ENCODE measurements around the gene RAB15. TPM values are rescaled to one million over a fixed set of nuclear protein-coding genes. Genes with fewer than 3 reads are reported as not detected.

Gene RAB15
- total RNA-seq, 1 experiment from 2014 or later, result 3.3 TPM

DNA sequence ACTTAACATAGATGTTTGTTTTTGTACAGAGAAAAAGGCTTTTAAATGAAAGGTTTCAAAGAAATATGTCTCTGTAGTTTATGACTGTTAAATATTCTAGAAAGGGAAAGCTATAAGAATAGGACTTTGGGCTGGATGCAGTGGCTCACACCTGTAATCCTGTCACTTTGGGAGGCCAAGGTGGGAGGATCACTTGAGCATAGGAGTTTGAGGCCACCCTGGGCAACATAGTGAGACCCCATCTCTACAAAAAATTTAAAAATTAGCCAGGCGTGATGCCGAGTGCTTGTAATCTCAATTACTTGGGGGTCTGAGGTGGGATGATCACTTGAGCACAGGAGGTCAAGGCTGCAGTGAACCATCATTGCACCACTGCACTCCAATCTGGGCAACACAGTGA lies 41.0 kb downstream of the RAB15 start (continued):
- no peak for TF ChIP-seq YY1 (IDR thresholded peaks at IDR 0.05; ENCODE audit: extremely low read depth, insufficient replicate concordance, low read depth, low read length)
- no peak for TF ChIP-seq EZH2 (IDR thresholded peaks at IDR 0.05)
- TF ChIP-seq, protein P1, sequence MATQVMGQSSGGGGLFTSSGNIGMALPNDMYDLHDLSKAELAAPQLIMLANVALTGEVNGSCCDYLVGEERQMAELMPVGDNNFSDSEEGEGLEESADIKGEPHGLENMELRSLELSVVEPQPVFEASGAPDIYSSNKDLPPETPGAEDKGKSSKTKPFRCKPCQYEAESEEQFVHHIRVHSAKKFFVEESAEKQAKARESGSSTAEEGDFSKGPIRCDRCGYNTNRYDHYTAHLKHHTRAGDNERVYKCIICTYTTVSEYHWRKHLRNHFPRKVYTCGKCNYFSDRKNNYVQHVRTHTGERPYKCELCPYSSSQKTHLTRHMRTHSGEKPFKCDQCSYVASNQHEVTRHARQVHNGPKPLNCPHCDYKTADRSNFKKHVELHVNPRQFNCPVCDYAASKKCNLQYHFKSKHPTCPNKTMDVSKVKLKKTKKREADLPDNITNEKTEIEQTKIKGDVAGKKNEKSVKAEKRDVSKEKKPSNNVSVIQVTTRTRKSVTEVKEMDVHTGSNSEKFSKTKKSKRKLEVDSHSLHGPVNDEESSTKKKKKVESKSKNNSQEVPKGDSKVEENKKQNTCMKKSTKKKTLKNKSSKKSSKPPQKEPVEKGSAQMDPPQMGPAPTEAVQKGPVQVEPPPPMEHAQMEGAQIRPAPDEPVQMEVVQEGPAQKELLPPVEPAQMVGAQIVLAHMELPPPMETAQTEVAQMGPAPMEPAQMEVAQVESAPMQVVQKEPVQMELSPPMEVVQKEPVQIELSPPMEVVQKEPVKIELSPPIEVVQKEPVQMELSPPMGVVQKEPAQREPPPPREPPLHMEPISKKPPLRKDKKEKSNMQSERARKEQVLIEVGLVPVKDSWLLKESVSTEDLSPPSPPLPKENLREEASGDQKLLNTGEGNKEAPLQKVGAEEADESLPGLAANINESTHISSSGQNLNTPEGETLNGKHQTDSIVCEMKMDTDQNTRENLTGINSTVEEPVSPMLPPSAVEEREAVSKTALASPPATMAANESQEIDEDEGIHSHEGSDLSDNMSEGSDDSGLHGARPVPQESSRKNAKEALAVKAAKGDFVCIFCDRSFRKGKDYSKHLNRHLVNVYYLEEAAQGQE (IDR thresholded peaks at IDR 0.05; ENCODE audit: low read depth), result no peak
- TF ChIP-seq, protein P2, sequence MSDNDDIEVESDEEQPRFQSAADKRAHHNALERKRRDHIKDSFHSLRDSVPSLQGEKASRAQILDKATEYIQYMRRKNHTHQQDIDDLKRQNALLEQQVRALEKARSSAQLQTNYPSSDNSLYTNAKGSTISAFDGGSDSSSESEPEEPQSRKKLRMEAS (IDR thresholded peaks at IDR 0.05), result no peak

DNA sequence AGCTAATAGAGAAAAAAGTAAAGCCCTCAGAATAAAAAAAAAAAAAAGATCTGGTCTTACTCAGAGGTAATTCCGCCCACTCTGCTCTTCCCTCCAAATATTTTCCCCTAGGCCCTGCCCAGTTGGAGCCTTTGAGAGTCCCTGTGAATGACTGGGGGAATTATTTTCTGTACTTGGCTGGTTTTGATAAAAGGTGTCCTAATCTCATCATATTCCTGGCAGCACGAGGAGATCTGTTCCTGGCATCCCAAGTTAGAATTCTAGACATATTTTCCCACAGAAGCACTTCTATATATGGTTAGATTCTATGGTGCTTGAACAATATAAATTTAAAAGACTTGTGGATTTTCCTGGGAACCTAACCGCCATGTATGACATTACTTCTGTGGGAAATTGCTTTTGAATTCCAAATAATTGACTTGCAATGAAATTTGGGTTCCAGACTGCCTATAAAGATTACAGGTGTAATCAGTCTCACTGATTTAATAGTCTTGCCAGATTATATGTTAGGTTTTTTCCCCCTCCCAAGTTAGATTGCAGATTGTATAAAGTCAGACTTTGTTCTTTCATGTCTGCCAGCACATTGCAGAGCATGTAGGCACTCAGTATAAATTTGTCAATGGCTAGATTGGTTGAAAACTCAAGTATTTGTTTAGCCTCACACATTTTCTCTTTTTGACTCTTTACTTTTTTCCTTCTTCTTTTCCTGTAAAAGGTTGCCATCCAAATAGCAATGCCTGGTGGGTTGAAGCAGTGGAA lies 41.9 kb downstream of the RAB15 start:
- ChIA-PET POLR2A (no interaction called here), RAD21 (ENCODE audit: low non-redundant PET in 1 of 2, low total read pairs in 2 of 2, uncharacterized antibody in 2 of 2, unreplicated experiment in 2 of 2) (no interaction called here), CTCF (no interaction called here)
- H3K4me2 ChIP-seq (ENCODE audit: low read length), result no peak overlapping the region
- no peak overlapping the region for H3K4me3 ChIP-seq (replicated peaks in 1 of 2; ENCODE audit: low read depth in 1 of 2, low read length in 2 of 2)
- no peaks in the 10 kb centered on the region for H3K4me1 ChIP-seq (ENCODE audit: control insufficient read depth in 1 of 2, insufficient read depth in 2 of 2, low read length in 2 of 2)
- no TSS peak for BruUV-seq (replicated peaks)
- no peaks in the 10 kb centered on the region for H3K27me3 ChIP-seq (ENCODE audit: insufficient read depth, low read length)
- H3K79me2 ChIP-seq (ENCODE audit: insufficient read depth, low read length), result peaks cover 18% of the 10 kb centered on the region; the same call in 1 of the 2 replicates
- H3K36me3 ChIP-seq (ENCODE audit: control insufficient read depth in 1 of 2, insufficient read depth in 2 of 2, low read length in 2 of 2), result peaks cover 12 to 42% of the 10 kb centered on the region in 2 experiments; a peak in 3 of 4 replicates
- no peak for DNase-seq (ENCODE audit: low read depth, low spot score)
- no peak overlapping the region for H2AFZ ChIP-seq (ENCODE audit: low read depth, low read length, poor library complexity, severe bottlenecking)
- H3K9ac ChIP-seq (ENCODE audit: low read length), result no peak overlapping the region
- H4K20me1 ChIP-seq (ENCODE audit: insufficient read depth), result no peaks in the 10 kb centered on the region
- no peak for ATAC-seq
- H3K9me3 ChIP-seq (ENCODE audit: control insufficient read depth in 1 of 2, insufficient read depth in 1 of 2, low read depth in 1 of 2, low read length in 2 of 2), result no peaks in the 10 kb centered on the region
- H3K9me2 ChIP-seq (ENCODE audit: insufficient read depth), result no peaks in the 10 kb centered on the region
- intact Hi-C loops (cut with micrococcal nuclease), result no loop called here
- no peak overlapping the region for H3K27ac ChIP-seq (ENCODE audit: low read depth, low read length)
- TF ChIP-seq, protein P3, sequence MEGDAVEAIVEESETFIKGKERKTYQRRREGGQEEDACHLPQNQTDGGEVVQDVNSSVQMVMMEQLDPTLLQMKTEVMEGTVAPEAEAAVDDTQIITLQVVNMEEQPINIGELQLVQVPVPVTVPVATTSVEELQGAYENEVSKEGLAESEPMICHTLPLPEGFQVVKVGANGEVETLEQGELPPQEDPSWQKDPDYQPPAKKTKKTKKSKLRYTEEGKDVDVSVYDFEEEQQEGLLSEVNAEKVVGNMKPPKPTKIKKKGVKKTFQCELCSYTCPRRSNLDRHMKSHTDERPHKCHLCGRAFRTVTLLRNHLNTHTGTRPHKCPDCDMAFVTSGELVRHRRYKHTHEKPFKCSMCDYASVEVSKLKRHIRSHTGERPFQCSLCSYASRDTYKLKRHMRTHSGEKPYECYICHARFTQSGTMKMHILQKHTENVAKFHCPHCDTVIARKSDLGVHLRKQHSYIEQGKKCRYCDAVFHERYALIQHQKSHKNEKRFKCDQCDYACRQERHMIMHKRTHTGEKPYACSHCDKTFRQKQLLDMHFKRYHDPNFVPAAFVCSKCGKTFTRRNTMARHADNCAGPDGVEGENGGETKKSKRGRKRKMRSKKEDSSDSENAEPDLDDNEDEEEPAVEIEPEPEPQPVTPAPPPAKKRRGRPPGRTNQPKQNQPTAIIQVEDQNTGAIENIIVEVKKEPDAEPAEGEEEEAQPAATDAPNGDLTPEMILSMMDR (IDR thresholded peaks at IDR 0.05 in 2 of 3, conservative IDR thresholded peaks at IDR 0.05 in 1 of 3; ENCODE audit: borderline replicate concordance in 1 of 3, insufficient read depth in 1 of 3, low read depth in 2 of 3, low read length in 2 of 3), result no peak
- TF ChIP-seq SRF (IDR thresholded peaks at IDR 0.05; ENCODE audit: low read depth), result no peak
- TF ChIP-seq SP1 (IDR thresholded peaks at IDR 0.05; ENCODE audit: low read depth), result no peak
- no peak for TF ChIP-seq EZH2phosphoT487 (IDR thresholded peaks at IDR 0.05; ENCODE audit: borderline replicate concordance)
- no peak for TF ChIP-seq POLR2A (IDR thresholded peaks at IDR 0.05; ENCODE audit: borderline replicate concordance, extremely low read depth, insufficient read depth, insufficient read length)
- TF ChIP-seq FOSL1 (IDR thresholded peaks at IDR 0.05; ENCODE audit: low read depth), result no peak
- no peak for TF ChIP-seq ELF1 (IDR thresholded peaks at IDR 0.05; ENCODE audit: borderline replicate concordance, low read depth)
- TF ChIP-seq RAD21 (IDR thresholded peaks at IDR 0.05; ENCODE audit: low read depth), result no peak
- no peak for TF ChIP-seq TCF7L2 (IDR thresholded peaks at IDR 0.05; ENCODE audit: borderline replicate concordance, extremely low read depth, insufficient read depth, insufficient read length)
- TF ChIP-seq EZH2 (IDR thresholded peaks at IDR 0.05), result no peak
- TF ChIP-seq POLR2AphosphoS5 (IDR thresholded peaks at IDR 0.05; ENCODE audit: low read depth, low read length), result no peak
- no peak for TF ChIP-seq CEBPB (IDR thresholded peaks at IDR 0.05; ENCODE audit: low read depth)
- no peak for TF ChIP-seq ZFX (IDR thresholded peaks at IDR 0.05)
- TF ChIP-seq, protein P2 (IDR thresholded peaks at IDR 0.05), result no peak
